GM19372 (cell line): ENCODE results near the gene GOLGA6L25.
"Not testable (repeated sequence)": the region's sequence is repeated elsewhere in the genome, so short reads cannot be mapped to it uniquely, and the experiment has no call there.

ENCODE experiments used
- ATAC-seq: cut with Tn5 transposase; IDR thresholded peaks from one replicate; pipeline ENCODE4 v1.9.1; 2021; ENCODE audit warnings: mild to moderate bottlenecking, low read depth, moderate library complexity; ENCODE audit not compliant: unreplicated experiment

Gene GOLGA6L25

GRCh38 chr15:28553268-28553667 lies at the start of gene GOLGA6L25:
Gene GOLGA6L25 (plus strand): TSS chr15:28553568. CDS start chr15:28553629, 61 bp downstream.
- ATAC-seq: not testable (repeated sequence)

- ATAC-seq: not testable (repeated sequence)
Measured at GRCh38 chr15:28508217-28508889, 45.0 kb upstream of the GOLGA6L25 start.

GRCh38 chr15:28514128-28514527 lies 39.2 kb upstream of the GOLGA6L25 start:
- ATAC-seq: not testable (repeated sequence)

- ATAC-seq: not testable (repeated sequence)
Measured at GRCh38 chr15:28515208-28515607, 38.2 kb upstream of the GOLGA6L25 start.

GRCh38 chr15:28532954-28533353 lies 20.4 kb upstream of the GOLGA6L25 start, which contains the start of gene GOLGA8G:
Gene GOLGA8G (minus strand): TSS chr15:28532971. CDS start chr15:28532909, 62 bp downstream.
- not testable (repeated sequence) for ATAC-seq

- not testable (repeated sequence) for ATAC-seq
Measured at GRCh38 chr15:28573351-28573750, 20.0 kb downstream of the GOLGA6L25 start.

- not testable (repeated sequence) for ATAC-seq
Measured at GRCh38 chr15:28588977-28589606, 35.7 kb downstream of the GOLGA6L25 start.

- ATAC-seq: not testable (repeated sequence)
Measured at GRCh38 chr15:28589769-28590168, 36.4 kb downstream of the GOLGA6L25 start.

- ATAC-seq: not testable (repeated sequence)
Measured at GRCh38 chr15:28592395-28592794, 39.0 kb downstream of the GOLGA6L25 start.

GRCh38 chr15:28593424-28594129 lies 40.2 kb downstream of the GOLGA6L25 start:
- ATAC-seq: not testable (repeated sequence)

GRCh38 chr15:28597471-28597870 lies 44.1 kb downstream of the GOLGA6L25 start:
- not testable (repeated sequence) for ATAC-seq

GRCh38 chr15:28598209-28598608 lies 44.8 kb downstream of the GOLGA6L25 start:
- not testable (repeated sequence) for ATAC-seq

- ATAC-seq: not testable (repeated sequence)
Measured at GRCh38 chr15:28602152-28602551, 48.8 kb downstream of the GOLGA6L25 start.
